ENCODE results near the gene MYO9B. TPM values are rescaled to one million over a fixed set of nuclear protein-coding genes. Genes with fewer than 3 reads are reported as not detected.

Gene MYO9B
- total and polyA plus RNA-seq, 2 donors (not counting 1 experiment from before 2014, with no cell fraction given) = 32.5 to 52.5 TPM

DNA sequence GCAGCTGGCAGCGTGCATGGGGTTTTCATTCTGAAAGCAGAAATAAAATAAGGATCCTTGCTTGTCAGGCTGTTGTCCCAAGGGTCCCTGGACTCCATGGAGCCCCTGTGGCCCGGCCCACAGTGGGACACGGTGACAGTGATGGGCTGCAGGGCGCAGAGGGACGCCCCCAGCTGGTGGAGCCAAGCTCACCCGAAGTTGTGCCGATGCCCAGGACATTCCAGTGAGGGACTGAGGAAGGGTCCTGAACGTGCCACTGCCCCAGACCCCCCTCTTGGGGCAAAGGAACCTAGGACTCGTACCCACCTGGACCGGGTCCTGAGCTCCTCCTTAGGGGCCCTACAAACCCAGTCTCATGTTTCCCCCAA is 35.0 kb downstream of the MYO9B start:
- H3K36me3 ChIP-seq (ENCODE audit: control insufficient read depth, insufficient read depth, low read length) = peaks cover 12% of the 10 kb centered on the region
- no peaks in the 10 kb centered on the region for H3K27me3 ChIP-seq (ENCODE audit: control insufficient read depth, insufficient read depth, low read length)
- H4K20me1 ChIP-seq (ENCODE audit: control insufficient read depth, extremely low read depth, insufficient read depth, low read length) = no peaks in the 10 kb centered on the region
- H3K4me2 ChIP-seq (ENCODE audit: extremely low read depth, insufficient read depth, low read length) = no peak overlapping the region
- peaks cover 16% of the 10 kb centered on the region for H3K4me1 ChIP-seq (ENCODE audit: control insufficient read depth, extremely low read depth, insufficient read depth, low read length)
- no peaks in the 10 kb centered on the region for H3K9me3 ChIP-seq (ENCODE audit: control insufficient read depth, insufficient read depth, low read depth, low read length)
- DNase-seq (ENCODE audit: low read depth in 2 of 2) = no peak
- H3K27ac ChIP-seq (ENCODE audit: insufficient read depth, low read length) = peak overlapping the region; percentile 10
- H3K9ac ChIP-seq (ENCODE audit: insufficient read depth, low read length) = no peak overlapping the region
- H2AFZ ChIP-seq (ENCODE audit: low read length) = no peak overlapping the region
- H3K79me2 ChIP-seq (ENCODE audit: control insufficient read depth, insufficient read depth, low read length) = peaks cover 70% of the 10 kb centered on the region
- TF ChIP-seq CTCF (conservative IDR thresholded peaks at IDR 0.05 in 1 of 2, IDR thresholded peaks at IDR 0.05 in 1 of 2; ENCODE audit: low read depth in 1 of 2, low read length in 2 of 2) (no peak), EZH2 (IDR thresholded peaks at IDR 0.05; ENCODE audit: low read length, missing control alignments) (no peak)
- H3K4me3 ChIP-seq (replicated peaks in 1 of 4; ENCODE audit: control extremely low read depth in 1 of 4, insufficient read depth in 1 of 4, low read depth in 3 of 4, low read length in 4 of 4) = no peak overlapping the region

DNA sequence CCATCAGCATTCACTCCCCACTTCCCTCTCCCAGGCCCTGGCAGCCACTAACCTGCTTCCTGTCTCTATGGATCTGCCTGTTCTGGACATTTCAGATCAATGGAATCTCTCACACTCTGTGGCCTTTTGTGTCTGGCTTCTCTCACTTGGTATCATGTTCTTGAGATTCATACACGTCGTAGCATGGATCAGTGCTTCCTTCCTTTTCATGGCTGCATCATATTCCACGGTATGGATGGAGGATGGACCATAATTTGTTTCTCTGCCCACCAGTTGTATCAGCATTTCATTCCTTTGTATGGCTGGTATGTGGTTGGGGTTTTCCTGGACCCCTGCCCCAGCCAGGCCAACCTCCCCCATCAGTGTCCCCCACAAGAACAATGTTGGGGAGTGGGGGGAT is 36.2 kb downstream of the MYO9B start:
- no peak overlapping the region for H3K27ac ChIP-seq (ENCODE audit: insufficient read depth, low read length)
- H3K79me2 ChIP-seq (ENCODE audit: control insufficient read depth, insufficient read depth, low read length) = peaks cover 70% of the 10 kb centered on the region
- DNase-seq (ENCODE audit: low read depth in 2 of 2) = no peak
- no peak overlapping the region for H3K4me3 ChIP-seq (replicated peaks in 1 of 4; ENCODE audit: control extremely low read depth in 1 of 4, insufficient read depth in 1 of 4, low read depth in 3 of 4, low read length in 4 of 4)
- H3K36me3 ChIP-seq (ENCODE audit: control insufficient read depth, insufficient read depth, low read length) = peaks cover 12% of the 10 kb centered on the region
- H3K4me2 ChIP-seq (ENCODE audit: extremely low read depth, insufficient read depth, low read length) = no peak overlapping the region
- H2AFZ ChIP-seq (ENCODE audit: low read length) = no peak overlapping the region
- no peak overlapping the region for H3K9ac ChIP-seq (ENCODE audit: insufficient read depth, low read length)
- H3K27me3 ChIP-seq (ENCODE audit: control insufficient read depth, insufficient read depth, low read length) = no peaks in the 10 kb centered on the region
- H3K4me1 ChIP-seq (ENCODE audit: control insufficient read depth, extremely low read depth, insufficient read depth, low read length) = peaks cover 16% of the 10 kb centered on the region
- H3K9me3 ChIP-seq (ENCODE audit: control insufficient read depth, insufficient read depth, low read depth, low read length) = no peaks in the 10 kb centered on the region
- TF ChIP-seq CTCF (conservative IDR thresholded peaks at IDR 0.05 in 1 of 2, IDR thresholded peaks at IDR 0.05 in 1 of 2; ENCODE audit: low read depth in 1 of 2, low read length in 2 of 2) = no peak
- TF ChIP-seq EZH2 (IDR thresholded peaks at IDR 0.05; ENCODE audit: low read length, missing control alignments) = no peak
- H4K20me1 ChIP-seq (ENCODE audit: control insufficient read depth, extremely low read depth, insufficient read depth, low read length) = no peaks in the 10 kb centered on the region

GRCh38 chr19:17112271-17112670 is 36.7 kb downstream of the MYO9B start:
- peaks cover 72% of the 10 kb centered on the region for H3K79me2 ChIP-seq (ENCODE audit: control insufficient read depth, insufficient read depth, low read length)
- peaks cover 12% of the 10 kb centered on the region for H3K36me3 ChIP-seq (ENCODE audit: control insufficient read depth, insufficient read depth, low read length)
- no peak overlapping the region for H3K27ac ChIP-seq (ENCODE audit: insufficient read depth, low read length)
- no peaks in the 10 kb centered on the region for H4K20me1 ChIP-seq (ENCODE audit: control insufficient read depth, extremely low read depth, insufficient read depth, low read length)
- H3K4me1 ChIP-seq (ENCODE audit: control insufficient read depth, extremely low read depth, insufficient read depth, low read length) = peaks cover 16% of the 10 kb centered on the region
- DNase-seq (ENCODE audit: low read depth in 2 of 2) = no peak
- no peaks in the 10 kb centered on the region for H3K27me3 ChIP-seq (ENCODE audit: control insufficient read depth, insufficient read depth, low read length)
- no peak overlapping the region for H3K9ac ChIP-seq (ENCODE audit: insufficient read depth, low read length)
- H3K4me3 ChIP-seq (replicated peaks in 1 of 4; ENCODE audit: control extremely low read depth in 1 of 4, insufficient read depth in 1 of 4, low read depth in 3 of 4, low read length in 4 of 4) = no peak overlapping the region
- no peak overlapping the region for H2AFZ ChIP-seq (ENCODE audit: low read length)
- no peaks in the 10 kb centered on the region for H3K9me3 ChIP-seq (ENCODE audit: control insufficient read depth, insufficient read depth, low read depth, low read length)
- no peak for TF ChIP-seq EZH2 (IDR thresholded peaks at IDR 0.05; ENCODE audit: low read length, missing control alignments)
- no peak for TF ChIP-seq CTCF (conservative IDR thresholded peaks at IDR 0.05 in 1 of 2, IDR thresholded peaks at IDR 0.05 in 1 of 2; ENCODE audit: low read depth in 1 of 2, low read length in 2 of 2)
- H3K4me2 ChIP-seq (ENCODE audit: extremely low read depth, insufficient read depth, low read length) = no peak overlapping the region
